PC-3 (cell line): ENCODE measurements around the gene SLC6A17.

ENCODE experiments used
- CTCF ChIP-seq: fragments of 300-600 bp; sonication (generic); conservative IDR thresholded peaks from 2 replicates; pipeline ENCODE4 v1.5.1; 2017; ENCODE audit warnings: antibody characterized with exemption, low read depth, mild to moderate bottlenecking, low read length
- EZH2 ChIP-seq: fragments of 300-600 bp; sonication (generic); IDR thresholded peaks from one replicate; pipeline ENCODE4 v1.6.1; 2017; ENCODE audit warnings: antibody characterized with exemption, mild to moderate bottlenecking, low read length; ENCODE audit not compliant: unreplicated experiment
- EZH2phosphoT487 ChIP-seq: fragments of 300-600 bp; sonication (generic); IDR thresholded peaks from 2 replicates; pipeline ENCODE4 v1.6.1; 2018; ENCODE audit warnings: mild to moderate bottlenecking, antibody characterized with exemption, low read length, borderline replicate concordance

GRCh38 chr1:110224240-110224995 is 74.1 kb downstream of the SLC6A17 start:
- no peak for TF ChIP-seq CTCF
- no peak for TF ChIP-seq EZH2phosphoT487
- TF ChIP-seq EZH2, result no peak
